ENCODE measurements around the gene LTBP2.

The LTBP2 gene

DNA sequence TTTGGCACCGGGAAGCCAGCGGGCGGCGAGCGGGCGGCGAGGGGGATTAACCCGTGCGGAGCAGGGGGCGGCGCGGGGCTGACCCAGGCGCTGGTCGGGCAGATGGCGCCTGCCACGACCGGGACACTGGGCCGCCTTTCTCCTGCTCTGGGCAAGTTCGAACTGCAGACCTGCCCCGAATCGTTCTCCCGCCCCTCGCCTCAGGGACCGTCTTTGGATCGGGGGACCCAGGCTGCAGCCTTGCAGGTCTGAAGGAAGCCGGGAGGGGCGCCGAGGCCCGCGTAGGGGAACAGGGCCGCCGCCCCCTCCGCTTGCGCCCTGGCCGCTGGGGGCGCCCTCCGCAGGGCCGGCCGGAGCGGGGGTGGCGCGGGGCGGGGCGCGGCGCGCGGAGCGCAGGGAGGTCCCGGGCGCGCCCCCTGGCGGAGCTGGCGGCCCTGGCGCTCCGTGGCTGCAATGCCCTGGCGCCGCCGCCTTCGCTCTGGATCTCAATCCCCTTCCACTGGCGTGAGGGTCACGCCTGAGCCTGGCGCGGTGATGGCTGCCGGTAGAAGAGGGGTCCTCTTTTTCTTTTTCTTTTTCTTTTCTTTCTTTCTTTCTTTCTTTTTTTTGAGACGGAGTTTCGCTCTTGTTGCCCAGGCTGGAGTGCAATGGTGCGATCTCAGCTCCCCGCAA is 449 bp upstream of the LTBP2 start:
- TF ChIP-seq, protein P1, sequence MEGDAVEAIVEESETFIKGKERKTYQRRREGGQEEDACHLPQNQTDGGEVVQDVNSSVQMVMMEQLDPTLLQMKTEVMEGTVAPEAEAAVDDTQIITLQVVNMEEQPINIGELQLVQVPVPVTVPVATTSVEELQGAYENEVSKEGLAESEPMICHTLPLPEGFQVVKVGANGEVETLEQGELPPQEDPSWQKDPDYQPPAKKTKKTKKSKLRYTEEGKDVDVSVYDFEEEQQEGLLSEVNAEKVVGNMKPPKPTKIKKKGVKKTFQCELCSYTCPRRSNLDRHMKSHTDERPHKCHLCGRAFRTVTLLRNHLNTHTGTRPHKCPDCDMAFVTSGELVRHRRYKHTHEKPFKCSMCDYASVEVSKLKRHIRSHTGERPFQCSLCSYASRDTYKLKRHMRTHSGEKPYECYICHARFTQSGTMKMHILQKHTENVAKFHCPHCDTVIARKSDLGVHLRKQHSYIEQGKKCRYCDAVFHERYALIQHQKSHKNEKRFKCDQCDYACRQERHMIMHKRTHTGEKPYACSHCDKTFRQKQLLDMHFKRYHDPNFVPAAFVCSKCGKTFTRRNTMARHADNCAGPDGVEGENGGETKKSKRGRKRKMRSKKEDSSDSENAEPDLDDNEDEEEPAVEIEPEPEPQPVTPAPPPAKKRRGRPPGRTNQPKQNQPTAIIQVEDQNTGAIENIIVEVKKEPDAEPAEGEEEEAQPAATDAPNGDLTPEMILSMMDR (conservative IDR thresholded peaks at IDR 0.05; ENCODE audit: low read length) = peak; percentile 48; the same call in 1 of the 2 replicates
- H3K4me3 ChIP-seq (ENCODE audit: low read length) = peak overlapping the region; percentile 76
- DNase-seq (ENCODE audit: low read depth) = peak; percentile 82

DNA sequence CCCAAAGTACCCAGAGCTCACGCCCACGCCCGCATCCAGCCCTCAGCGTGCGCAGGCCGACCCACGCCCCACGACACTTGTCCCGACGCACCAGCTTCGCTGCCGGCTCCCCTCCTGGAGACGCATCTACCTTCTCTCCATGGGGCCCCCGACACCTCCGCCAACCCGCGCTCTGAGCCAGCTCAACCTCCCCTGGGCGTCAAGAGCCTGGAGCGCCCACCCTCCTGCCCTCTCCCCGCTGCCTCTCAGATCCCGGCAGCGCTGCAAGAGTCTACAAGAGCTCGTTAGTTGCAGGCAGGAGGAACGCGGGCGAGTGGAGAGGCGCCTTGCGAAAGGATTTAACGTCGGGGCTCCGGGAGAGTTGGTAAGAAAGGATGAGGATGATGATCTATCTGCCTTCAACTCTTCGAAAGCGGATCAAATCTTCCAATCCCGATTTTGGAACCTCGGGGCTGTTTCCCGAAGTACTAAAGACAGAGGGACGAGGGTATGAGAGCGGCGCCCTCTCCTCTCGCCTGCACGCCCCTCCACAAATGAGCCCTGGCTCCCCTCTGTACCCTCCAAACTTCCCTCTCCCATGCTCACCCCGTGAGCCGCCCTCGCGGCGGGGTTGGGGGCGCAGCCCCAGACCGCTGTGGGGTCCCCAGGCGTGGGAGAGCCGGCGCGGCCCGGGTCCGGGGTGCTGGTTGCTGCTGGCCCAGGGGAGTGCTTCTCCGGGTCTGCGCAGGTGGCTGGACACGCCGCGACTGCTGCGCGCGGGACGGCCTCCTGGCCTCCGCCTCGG is 979 bp downstream of the LTBP2 start:
- TF ChIP-seq, protein P1 (conservative IDR thresholded peaks at IDR 0.05; ENCODE audit: low read length) = no peak
- H3K4me3 ChIP-seq (ENCODE audit: low read length) = peak overlapping the region; percentile 76
- DNase-seq (ENCODE audit: low read depth) = peak; percentile 51

DNA sequence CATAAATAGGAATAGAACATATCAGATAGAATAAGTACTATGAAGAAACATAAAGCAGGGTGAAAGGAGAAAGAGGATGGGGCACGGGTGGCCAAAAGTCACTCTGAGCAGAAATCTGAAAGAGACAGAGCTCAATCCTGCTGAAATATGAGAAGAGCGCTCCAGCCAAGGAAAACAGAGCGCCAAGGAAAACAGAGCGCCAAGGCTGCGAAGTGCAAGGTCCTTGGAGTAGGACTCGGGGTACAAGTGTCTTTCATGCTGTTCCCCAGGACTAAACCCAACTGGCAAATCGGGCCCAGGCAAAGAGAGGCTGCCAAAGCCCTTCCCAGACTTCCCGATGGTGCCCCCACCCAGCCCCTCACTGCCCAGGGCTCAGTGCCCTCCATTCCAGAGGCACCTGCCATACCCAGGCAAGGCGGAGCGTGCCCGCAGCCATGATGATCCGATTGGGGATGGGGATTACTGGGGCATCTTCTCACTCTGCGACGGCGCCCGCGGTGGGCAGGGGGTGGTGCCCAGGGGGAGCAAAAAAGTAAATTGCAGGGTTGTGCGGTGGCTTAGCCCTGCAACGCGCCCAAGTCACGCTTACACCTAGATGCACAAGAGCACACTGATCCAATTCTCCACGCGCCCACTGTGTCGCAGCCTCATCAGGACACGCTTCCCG is 1.7 kb downstream of the LTBP2 start:
- no peak for DNase-seq (ENCODE audit: low read depth)
- peak overlapping the region; percentile 76 for H3K4me3 ChIP-seq (ENCODE audit: low read length)
- TF ChIP-seq, protein P1 (conservative IDR thresholded peaks at IDR 0.05; ENCODE audit: low read length) = no peak

DNA sequence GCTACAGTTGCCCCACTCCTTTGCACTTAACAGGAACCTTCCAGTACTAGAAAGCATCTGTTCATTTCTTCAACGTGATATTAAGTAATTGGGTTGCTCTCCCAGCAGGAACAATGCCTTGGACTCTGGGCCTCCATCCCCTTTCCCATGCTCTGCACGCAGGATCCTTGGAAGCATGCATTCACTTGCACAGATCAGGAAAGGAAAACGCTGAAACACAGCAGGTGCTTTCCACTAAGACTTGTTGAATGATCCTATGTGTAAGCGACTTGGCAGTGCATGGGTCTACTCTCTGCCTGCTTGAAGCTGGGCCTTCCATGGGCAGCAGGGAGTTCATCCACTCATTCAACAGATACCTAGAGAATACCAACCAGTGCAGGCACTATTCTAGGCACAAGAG is 2.3 kb downstream of the LTBP2 start:
- DNase-seq (ENCODE audit: low read depth) = no peak
- peak overlapping the region; percentile 76 for H3K4me3 ChIP-seq (ENCODE audit: low read length)
- TF ChIP-seq, protein P1 (conservative IDR thresholded peaks at IDR 0.05; ENCODE audit: low read length) = no peak

DNA sequence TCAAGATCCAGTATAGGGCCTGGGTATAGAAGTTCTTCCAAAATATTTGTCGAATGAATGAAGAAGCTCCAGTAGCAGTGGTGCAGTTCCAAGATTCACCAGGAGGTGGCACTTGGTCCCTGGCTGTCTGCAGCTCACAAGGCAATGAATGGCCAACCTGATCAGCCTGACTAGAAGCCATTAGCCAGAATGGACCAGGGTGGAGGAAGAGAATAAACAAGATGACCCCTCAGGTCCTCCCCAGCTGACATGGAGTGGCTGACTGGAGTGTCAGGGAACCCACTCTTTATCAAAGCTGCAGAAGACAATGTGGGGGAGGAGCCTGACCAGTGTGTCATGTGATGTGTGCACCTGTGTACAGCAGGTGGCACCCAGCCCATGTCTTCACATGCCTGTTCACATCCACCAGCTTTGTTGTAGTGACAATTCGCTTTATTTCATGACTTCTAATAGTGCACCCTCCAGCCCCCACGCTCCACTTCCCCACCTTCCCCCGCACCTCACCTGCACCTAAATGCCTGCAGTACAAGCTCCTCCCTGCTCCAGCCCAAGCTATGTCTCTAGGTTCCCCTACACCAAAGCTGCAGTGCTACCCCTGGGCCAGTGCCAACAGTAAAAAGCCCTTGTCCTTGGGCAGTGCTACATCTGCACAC is 3.0 kb downstream of the LTBP2 start:
- TF ChIP-seq, protein P1 (conservative IDR thresholded peaks at IDR 0.05; ENCODE audit: low read length) = peak; percentile 100

DNA sequence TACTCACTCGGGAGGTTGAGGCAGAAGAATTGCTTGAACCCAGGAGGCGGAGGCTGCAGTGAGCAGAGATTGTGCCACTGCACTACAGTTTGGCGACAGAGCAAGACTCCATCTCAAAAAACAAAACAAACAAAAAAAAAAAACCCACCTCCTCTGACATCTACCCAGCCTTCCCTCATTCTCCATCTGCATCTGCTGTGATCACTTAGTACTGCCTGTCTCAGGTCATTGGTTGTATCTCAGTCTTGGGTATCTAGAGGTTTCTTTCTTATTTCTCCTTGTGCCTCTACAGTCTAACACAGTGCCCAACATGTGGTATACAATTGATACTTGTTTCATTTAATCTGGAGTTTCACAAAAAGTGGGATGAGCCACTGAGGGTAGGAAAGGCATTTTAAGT is 5.3 kb downstream of the LTBP2 start:
- H3K4me3 ChIP-seq (ENCODE audit: low read length) = no peak overlapping the region
- TF ChIP-seq, protein P1 (conservative IDR thresholded peaks at IDR 0.05; ENCODE audit: low read length) = no peak
- DNase-seq (ENCODE audit: low read depth) = no peak

More for the DNA sequence above, 3.0 kb downstream of the LTBP2 start:
- peak; percentile 86 for DNase-seq (ENCODE audit: low read depth)
- H3K4me3 ChIP-seq (ENCODE audit: low read length) = peak overlapping the region; percentile 76
